HG03135 (cell line): ENCODE data around the gene CD200R1L.

Source experiments
- ATAC-seq: cut with Tn5 transposase; IDR thresholded peaks from one replicate; pipeline ENCODE4 v1.9.1; 2021; ENCODE audit warnings: mild to moderate bottlenecking, moderate library complexity; ENCODE audit not compliant: unreplicated experiment

Gene CD200R1L

GRCh38 chr3:112793326-112794081 is 53.2 kb downstream of the CD200R1L start:
- no peak for ATAC-seq

- ATAC-seq, result no peak
Measured at GRCh38 chr3:112791736-112792135, 54.9 kb downstream of the CD200R1L start.

- ATAC-seq, result no peak
Measured at GRCh38 chr3:112789787-112790186, 56.9 kb downstream of the CD200R1L start.

- ATAC-seq, result no peak
Measured at GRCh38 chr3:112786881-112787579, 59.6 kb downstream of the CD200R1L start.

GRCh38 chr3:112786002-112786590 is 60.6 kb downstream of the CD200R1L start:
- no peak for ATAC-seq

- no peak for ATAC-seq
Measured at GRCh38 chr3:112785321-112786001, 61.2 kb downstream of the CD200R1L start.

GRCh38 chr3:112782491-112782890 is 64.2 kb downstream of the CD200R1L start:
- no peak for ATAC-seq

GRCh38 chr3:112781599-112781998 is 65.1 kb downstream of the CD200R1L start:
- no peak for ATAC-seq

GRCh38 chr3:112779558-112780480 is 66.8 kb downstream of the CD200R1L start:
- no peak for ATAC-seq

- ATAC-seq, result no peak
Measured at GRCh38 chr3:112779011-112779410, 67.7 kb downstream of the CD200R1L start.

GRCh38 chr3:112778353-112778948 is 68.2 kb downstream of the CD200R1L start:
- ATAC-seq, result no peak

- ATAC-seq, result no peak
Measured at GRCh38 chr3:112777811-112778210, 68.9 kb downstream of the CD200R1L start.

GRCh38 chr3:112776836-112777235 is 69.8 kb downstream of the CD200R1L start:
- no peak for ATAC-seq

GRCh38 chr3:112776000-112776399 is 70.7 kb downstream of the CD200R1L start:
- ATAC-seq, result no peak

GRCh38 chr3:112775011-112775742 is 71.5 kb downstream of the CD200R1L start:
- no peak for ATAC-seq

- no peak for ATAC-seq
Measured at GRCh38 chr3:112774293-112774926, 72.3 kb downstream of the CD200R1L start.

GRCh38 chr3:112773864-112774263 is 72.8 kb downstream of the CD200R1L start:
- ATAC-seq, result no peak

GRCh38 chr3:112770951-112771350 is 75.7 kb downstream of the CD200R1L start:
- ATAC-seq, result no peak
